Ishikawa (cell line): Measurements from ENCODE around the gene SIM2.

Source experiments
- CEBPB ChIP-seq: IDR thresholded peaks from 2 replicates; pipeline ENCODE4 v1.6.1; 2012
- CREB1 ChIP-seq: IDR thresholded peaks from 2 replicates; pipeline ENCODE4 v1.6.1; 2012; ENCODE audit warnings: low read depth
- EGR1 ChIP-seq: IDR thresholded peaks from 2 replicates; pipeline ENCODE4 v1.6.1; 2012
- EP300 ChIP-seq: IDR thresholded peaks from 2 replicates; pipeline ENCODE4 v1.6.1; 2012; ENCODE audit warnings: borderline replicate concordance
- FOXM1 ChIP-seq: IDR thresholded peaks from 2 replicates; pipeline ENCODE4 v1.6.1; 2012; ENCODE audit warnings: low read depth, borderline replicate concordance
- MAX ChIP-seq: IDR thresholded peaks from 2 replicates; pipeline ENCODE4 v1.6.1; 2012
- NFIC ChIP-seq: IDR thresholded peaks from 2 replicates; pipeline ENCODE4 v1.6.1; 2012
- RAD21 ChIP-seq: IDR thresholded peaks from 2 replicates; pipeline ENCODE4 v1.6.1; 2012; ENCODE audit warnings: low read depth
- REST ChIP-seq: IDR thresholded peaks from 2 replicates; pipeline ENCODE4 v1.6.1; 2012; ENCODE audit warnings: low read depth, mild to moderate bottlenecking
- TAF1 ChIP-seq: IDR thresholded peaks from 2 replicates; pipeline ENCODE4 v1.6.1; 2012; ENCODE audit warnings: low read depth, mild to moderate bottlenecking
- TCF12 ChIP-seq: IDR thresholded peaks from 2 replicates; pipeline ENCODE4 v1.6.1; 2012; ENCODE audit warnings: low read depth
- TEAD4 ChIP-seq: IDR thresholded peaks from 2 replicates; pipeline ENCODE4 v1.6.1; 2012
- USF1 ChIP-seq: IDR thresholded peaks from 2 replicates; pipeline ENCODE4 v1.6.1; 2012
- ZBTB7A ChIP-seq: IDR thresholded peaks from 2 replicates; pipeline ENCODE4 v1.6.1; 2012; ENCODE audit warnings: low read depth

The SIM2 gene

GRCh38 chr21:36727866-36728265 lies 29.0 kb downstream of the SIM2 start:
- TF ChIP-seq EGR1 (no peak), ZBTB7A (no peak), CREB1 (no peak), RAD21 (no peak), TEAD4 (no peak), MAX (no peak), REST (no peak), USF1 (no peak), TAF1 (no peak), CEBPB (no peak), EP300 (no peak), FOXM1 (no peak)

- TF ChIP-seq RAD21, result no peak
- no peak for TF ChIP-seq TAF1
- no peak for TF ChIP-seq ZBTB7A
- TF ChIP-seq NFIC, result no peak
- TF ChIP-seq FOXM1, result no peak
- TF ChIP-seq REST, result no peak
- TF ChIP-seq CEBPB, result no peak
Observed at GRCh38 chr21:36728371-36729111, 29.6 kb downstream of the SIM2 start.

- TF ChIP-seq CEBPB, result no peak
- TF ChIP-seq FOXM1, result no peak
- no peak for TF ChIP-seq EGR1
- no peak for TF ChIP-seq REST
Observed at GRCh38 chr21:36729310-36729970, 30.5 kb downstream of the SIM2 start.

- TF ChIP-seq ZBTB7A (no peak), CEBPB (no peak), TCF12 (no peak), RAD21 (no peak), CREB1 (no peak), TEAD4 (no peak), EGR1 (no peak), EP300 (no peak), NFIC (no peak), USF1 (no peak), TAF1 (no peak)
Observed at GRCh38 chr21:36730291-36731281, 31.7 kb downstream of the SIM2 start.
